ENCODE measurements around the gene FBLIM1.

- TF ChIP-seq CTCF (IDR thresholded peaks at IDR 0.05; ENCODE audit: poor library complexity): no peak
- TF ChIP-seq EZH2 (IDR thresholded peaks at IDR 0.05; ENCODE audit: borderline replicate concordance): no peak
- no peak for TF ChIP-seq EZH2phosphoT487 (IDR thresholded peaks at IDR 0.05; ENCODE audit: low read depth, severe bottlenecking, unreplicated experiment)
These were observed 11.2 kb upstream of the FBLIM1 start for GRCh38 chr1:15747378-15747777.
